Ureter (tissue), 1 donor: ENCODE results near the gene INTS1. TPM values are rescaled to one million over a fixed set of nuclear protein-coding genes. Genes with fewer than 3 reads are reported as not detected.
A peak's percentile ranks its signal among the peaks of the same experiment; 100 is the strongest.

Source experiments
- DNase-seq: peaks from one replicate; pipeline ENCODE4 v3.0.0-alpha.2; 2020; ENCODE audit warnings: low spot score
- total RNA-seq: library from RNA; stranded (reverse); gene quantifications from one replicate; pipeline ENCODE4 v1.2.4, GENCODE V29; 2023
- donor health status: DM: yes; HTN: yes; CAD: no.

Gene INTS1
- total RNA-seq, 1 donor from 2014 or later: 97.5 TPM

DNA sequence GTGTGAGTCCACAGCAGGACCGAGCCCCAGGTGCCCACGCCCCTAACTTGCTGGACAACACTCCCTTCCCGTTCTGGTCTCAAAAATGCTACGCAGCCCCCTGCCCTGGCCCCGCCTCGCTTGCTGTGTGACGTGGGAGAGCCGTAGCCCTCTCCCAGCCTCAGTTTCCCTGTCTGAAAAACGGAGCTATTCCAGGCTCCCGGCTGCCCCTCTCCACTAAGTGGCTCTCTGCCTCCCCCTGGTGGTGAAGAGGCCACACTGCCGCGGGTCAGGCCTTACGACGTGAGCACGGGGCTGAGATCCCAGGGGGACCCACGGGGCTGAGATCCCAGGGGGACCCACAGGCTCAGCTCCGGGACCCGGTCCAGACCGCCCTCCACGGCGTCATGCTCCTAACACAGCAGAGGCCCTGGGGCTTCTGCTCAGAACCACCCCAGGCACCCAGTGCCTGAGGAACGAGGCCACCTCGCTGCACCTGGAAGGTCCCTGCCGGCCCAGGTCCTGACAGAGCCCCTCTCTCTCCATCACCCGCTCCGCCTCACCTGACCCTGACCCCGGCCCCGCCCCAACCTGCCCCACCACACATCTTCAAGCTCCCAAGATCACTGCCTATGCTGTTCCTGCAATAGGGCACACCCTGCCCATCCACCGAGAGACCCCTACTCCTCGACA is 71.6 kb downstream of the INTS1 start:
- peak; percentile 73 for DNase-seq

DNA sequence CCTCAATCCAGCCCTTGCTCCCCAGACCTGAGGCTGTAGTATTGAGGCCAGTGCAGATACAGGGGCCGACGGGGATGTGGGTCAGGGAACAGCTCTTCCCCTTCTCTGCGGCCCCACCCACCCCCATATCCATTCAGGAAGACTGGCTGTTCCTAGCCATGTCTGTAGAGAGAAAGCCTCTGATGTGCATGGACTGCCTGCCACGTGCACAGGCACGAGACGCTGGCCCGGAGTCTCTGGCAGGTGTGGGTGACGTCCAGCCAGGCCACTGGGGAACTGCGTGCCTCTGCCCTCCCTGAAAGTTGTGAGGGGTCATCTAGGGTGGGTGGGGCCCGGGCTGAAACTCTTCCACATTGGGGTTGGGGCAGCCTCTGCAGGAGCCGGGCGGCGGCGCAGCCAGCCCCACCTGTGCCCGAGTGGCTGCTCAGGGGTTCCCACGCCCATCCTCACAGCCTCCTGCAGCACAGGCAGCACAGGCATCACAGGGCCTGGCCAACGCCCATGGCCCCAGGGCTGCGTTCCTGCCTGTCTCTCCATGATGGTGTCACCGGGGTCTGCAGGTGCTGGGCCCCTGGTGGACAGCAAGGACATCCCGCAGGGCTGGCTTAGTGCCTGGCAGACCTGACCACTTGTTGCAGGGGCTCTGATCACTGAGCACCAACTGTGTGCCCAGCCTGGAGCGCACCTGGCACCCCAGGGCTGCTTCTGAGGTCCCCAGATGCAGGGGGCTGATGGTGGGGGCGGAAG is 72.4 kb downstream of the INTS1 start:
- DNase-seq: no peak

DNA sequence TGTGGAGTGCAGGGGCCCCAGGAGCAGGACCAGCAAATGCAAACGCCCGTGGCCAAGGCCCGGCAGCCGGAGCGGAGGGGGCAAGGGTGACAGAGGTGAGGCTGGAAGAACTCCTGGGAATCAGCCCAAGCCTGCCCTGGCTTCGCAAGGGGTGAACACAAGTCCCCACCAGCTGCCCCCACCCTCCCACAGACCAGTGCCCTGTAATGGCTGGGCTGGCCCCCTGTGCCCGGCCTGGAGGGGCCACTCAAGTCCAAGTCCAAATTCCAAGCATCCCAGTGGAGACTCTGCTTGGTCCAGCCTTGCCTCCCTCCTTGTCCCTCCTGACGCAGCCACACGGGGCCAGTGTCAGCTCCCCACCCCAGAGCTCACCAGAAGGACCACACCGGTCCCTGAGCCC is 73.0 kb downstream of the INTS1 start:
- no peak for DNase-seq

DNA sequence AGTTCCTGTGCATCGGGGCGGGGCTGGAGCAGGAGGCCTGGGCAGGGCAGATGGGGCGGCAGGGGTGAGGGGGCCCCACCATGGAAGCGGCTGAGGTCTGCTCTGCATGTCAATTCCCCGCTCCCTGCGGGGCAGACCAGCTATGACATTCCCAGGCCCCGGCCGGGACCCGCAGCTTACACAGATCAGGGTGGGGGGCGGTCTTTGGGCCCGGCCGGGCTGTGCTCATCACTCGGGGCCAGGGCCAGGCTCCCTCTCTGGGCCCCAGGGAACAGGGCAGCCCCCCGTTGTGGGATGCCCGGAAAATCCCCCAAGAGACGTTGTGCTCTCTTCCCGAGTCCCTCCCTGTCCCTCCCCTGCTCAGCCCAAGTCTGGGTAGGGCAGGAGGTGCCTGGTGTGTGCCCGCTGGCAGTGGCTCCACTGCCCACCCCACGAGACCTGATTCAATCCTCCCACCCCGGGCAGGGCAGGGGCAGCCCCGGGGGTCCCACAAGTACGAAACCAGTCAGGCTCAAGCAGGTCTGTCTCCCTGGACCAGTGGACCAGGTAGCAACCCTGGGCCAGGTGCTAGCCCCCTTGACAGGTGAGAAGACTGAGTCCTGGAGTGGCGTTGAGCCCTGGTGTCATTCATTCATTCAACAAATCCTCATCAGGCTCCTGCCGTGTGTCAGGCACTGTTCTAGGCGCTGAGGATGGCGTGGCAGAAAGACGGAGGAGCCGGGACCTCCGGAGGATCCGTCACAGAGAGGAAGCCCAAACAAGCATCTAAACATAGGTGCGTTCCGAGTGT is 73.9 kb downstream of the INTS1 start:
- no peak for DNase-seq

DNA sequence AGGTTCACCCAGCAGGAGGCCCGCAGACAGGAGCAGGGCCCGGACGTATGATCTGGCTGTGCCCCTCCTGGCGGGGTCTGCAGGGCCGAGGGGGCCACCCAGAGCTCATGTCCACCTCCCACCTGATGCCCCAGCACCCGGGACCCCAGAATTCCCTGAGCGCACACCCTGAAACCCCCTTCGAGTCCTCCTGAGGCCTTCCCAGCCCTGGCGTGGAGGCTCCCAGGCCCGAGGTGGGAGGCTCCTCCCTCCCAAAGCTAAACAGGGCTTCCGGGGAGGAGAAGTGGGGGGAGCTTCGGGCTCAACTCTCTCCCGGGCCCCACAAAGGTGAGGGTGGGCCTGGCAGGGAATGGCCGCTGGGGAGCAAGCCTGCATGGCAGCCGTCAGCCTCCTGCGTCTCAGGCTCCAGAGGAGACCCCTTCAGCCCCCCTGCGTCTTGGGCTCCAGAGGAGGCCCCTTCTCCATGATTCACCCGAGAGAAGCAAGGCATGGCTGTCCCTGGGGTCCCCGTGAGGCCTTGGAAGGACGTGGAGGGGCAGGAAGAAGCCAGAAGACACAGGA is 75.2 kb downstream of the INTS1 start:
- DNase-seq: no peak

DNA sequence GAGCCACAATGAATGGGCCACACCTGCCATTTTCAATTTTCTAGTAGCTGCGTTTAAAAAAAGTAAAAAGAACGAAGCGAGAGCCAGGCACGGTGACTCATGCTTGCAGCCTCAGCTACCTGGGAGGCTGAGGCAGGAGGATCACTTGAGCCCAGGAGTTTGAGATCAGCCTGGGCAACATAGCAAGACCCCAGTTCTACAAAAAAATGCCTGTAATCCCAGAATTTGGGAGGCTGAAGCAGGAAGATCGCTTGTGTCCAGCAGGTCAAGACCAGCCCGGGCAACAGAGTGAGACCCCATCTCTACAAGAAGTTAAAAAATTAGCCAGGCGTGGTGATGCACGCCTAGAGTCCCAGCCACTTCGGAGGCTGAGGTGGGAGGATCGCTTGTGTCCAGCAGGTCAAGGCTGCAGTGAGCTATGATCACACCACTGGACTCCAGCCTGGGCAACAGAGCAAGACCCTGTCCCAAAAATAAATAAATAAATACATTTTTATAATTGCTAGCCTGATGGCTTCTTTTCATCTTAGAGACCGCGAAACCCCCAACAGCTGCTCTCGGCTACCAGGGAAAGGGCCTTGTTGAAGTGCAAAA is 77.0 kb downstream of the INTS1 start:
- DNase-seq: no peak

DNA sequence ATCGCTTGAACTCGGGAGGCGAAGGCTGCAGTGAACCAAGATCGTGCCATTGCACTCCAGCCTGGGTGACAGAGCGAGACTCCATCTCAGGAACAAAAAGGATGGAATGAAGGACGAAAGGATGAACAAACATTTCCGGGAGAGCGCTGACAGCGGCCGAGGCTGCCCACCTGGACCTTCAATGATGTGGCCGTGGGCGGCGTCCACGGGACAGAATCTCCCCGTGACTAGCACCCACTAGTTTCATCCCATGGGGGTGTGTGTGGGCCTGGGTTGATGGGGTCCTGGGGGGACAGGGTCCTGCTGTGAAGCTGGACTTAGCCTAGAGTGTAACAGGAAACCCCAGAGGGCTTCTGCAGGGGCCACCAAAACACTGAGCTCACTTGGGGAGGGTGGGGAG is 77.7 kb downstream of the INTS1 start:
- DNase-seq: no peak

DNA sequence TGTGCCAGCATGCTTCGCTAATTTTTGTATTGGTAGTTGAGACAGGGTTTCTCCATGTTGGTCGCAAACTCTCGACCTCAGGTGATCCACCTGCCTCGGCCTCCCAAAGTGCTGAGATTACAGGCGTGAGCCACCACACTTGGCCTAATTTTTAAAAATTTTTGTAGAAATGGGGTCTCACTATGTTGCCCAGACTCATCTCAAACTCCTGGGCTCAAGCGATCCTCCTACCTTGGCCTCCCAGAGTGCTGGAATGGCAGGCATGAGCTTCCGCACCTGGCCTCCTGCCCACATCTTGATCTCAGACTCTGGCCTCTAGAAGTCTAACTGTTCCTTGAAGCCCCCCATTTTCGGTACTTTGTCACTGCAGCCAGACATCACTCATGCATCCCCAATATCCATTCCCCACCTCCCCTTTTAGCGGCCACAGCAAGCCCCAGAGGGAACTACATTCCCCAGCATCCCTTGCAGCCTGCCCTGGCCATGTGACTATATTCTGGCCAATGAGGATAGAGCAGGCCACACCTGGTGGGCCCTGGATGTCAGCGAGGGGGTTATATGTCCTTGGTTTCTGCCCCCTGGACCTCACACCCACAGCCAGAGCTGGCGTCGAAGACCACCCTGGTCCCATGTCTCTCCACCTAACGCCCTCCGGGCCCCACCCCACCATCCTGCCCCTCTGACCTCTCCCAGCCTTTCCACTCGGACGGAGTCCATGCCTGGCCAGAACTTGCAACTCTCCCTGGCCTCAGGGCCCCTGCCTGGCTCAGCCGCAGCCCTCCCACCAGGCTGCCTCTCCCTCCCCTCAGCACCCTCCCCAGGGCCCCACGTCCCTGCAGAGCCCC is 78.7 kb downstream of the INTS1 start:
- no peak for DNase-seq

DNA sequence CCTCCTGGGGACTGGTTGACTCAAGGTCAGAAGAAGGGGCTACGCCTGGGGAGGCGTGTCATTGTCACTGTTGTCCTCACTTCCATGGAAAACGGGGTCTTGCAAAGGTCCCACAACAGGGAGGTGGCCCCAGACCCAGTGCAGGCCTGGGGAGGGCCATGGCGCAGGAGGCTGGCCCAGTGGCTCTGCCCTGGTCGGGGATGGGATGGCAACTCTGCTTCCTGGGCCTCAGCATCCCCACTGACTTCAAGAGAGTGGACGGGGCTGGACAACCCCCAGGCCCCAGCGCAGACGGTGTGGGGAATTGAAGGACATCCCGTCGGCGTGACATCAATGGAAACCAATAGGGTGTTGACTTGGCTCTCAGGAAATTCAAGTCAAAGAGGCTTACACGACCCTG is 80.1 kb downstream of the INTS1 start:
- no peak for DNase-seq

DNA sequence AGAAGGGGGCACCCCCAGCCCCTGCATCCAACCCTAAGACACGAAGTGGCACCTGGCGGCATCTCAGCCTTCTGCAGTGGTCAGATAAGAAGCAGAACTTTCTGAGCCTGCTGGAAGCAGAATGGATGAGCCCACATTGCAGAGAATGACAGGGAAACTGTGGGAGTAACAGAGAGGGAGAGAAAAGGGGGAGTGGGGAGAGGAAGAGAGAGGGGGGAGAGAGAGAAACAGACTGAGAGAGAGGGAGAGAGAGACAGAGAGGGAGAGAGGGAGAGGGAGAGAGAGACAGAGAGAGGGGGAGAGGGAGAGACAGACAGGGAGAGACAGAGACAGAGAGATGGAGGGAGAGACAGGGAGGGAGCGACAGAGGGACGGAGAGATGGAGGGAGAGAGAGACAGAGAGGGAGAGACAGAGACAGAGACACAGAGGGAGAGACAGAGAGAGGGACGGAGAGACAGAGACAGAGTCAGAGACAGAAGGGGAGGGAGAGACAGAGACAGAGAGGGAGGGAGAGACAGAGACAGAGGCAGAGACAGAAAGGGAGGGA is 80.9 kb downstream of the INTS1 start:
- no peak for DNase-seq

DNA sequence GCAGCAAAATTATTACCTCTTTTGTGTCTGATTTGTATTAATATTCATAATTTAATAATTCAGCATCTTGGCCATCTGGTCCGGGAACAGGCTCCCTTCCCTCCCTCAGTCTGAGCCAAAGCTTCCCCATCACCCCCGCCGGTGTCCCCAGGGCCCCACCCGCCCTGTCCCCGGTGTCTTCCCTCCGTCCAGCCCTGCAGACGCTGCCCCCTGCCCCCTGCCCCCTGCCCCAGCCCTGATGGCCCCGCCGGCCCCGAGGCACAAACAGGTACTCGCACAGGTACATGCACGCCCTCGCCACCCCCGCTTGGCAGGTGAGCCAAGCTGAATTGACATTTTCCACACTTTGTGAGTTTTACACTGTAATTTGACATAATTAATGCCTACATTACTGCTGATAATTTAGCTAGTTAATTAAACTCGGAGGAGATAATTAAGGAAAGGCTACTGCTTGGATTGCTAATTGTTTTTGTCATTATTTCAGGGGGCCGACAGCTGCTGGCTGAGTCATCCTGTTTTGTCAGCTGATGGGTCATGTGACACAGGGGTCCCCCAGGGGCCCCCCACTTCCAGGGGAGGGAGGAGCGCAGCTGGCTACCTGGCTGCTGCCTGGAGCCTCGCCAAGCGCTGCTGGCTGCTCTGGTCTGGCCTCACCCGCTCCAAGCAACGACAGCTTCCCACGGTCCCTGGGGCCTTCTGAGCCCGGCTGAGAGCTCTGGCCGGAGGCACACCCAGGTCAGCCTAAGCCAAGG is 81.5 kb downstream of the INTS1 start:
- no peak for DNase-seq

DNA sequence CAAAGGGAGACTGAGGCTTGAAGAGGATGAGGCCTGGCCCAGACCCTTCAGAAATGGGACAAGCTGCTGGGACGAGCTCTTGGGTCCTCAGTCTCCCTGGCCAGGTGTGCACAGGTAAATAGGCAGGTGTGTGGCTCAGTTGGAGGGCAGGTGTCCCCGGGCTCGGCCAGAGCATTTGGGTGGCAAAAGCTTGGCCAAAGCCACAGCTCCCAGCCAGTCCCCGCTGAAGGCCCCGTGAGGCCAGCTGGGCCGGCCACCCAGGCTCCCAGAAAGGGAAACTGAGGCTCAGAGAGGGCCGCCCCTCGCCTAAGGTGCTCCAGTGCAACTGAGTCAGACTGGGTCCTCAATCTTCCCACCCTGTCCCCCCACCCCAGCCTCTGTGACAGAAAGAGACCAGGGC is 82.2 kb downstream of the INTS1 start:
- no peak for DNase-seq

DNA sequence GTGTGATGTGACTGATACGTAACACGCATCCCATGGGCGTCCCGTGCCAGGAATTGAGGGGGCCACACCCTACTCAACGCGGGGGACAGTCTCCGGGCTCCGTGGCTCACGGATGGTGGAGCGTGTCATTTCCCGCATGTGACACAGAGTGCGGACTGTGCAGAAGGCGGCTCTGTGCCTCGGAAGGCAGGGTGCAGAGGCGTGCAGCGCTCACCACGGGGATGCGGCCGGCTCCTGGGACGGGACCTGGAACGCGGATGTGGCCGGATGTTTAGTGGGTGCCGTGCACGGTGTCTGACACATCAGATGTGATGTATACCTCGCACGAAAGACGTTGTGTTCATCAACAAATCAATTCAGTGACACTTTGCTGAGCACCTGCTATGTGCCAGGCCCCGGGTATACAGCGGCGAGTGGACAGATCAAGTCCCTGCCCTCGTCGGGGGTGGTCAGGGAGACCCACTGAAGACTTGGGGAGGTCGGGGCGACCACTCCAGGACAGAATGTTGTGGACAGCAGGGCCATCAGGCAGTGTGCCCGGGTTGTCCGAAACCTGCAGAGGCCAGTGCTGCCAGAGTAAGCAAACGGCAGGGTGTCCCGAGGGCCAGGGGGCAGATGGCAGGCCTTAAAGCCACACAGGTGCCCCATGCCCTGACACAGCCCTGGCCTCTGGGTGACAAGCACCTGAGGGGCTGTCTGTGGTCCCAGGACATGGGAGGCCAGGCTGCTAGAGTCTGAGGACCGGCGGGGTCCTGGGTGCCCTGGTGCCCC is 83.0 kb downstream of the INTS1 start:
- no peak for DNase-seq

Other genes starting within 250 kb of the INTS1 start
- gene MICALL2, start 44.9 kb downstream of the INTS1 start, total RNA-seq: 54.7 TPM
- 34.6 TPM for gene MAFK, start 26.3 kb upstream of the INTS1 start, total RNA-seq
- 142 TPM for gene TMEM184A, start 51.8 kb upstream of the INTS1 start, total RNA-seq
- 32.0 TPM for gene PSMG3, start 65.6 kb upstream of the INTS1 start, total RNA-seq
- 1.7 TPM for gene ELFN1, start 165.9 kb upstream of the INTS1 start, total RNA-seq